ENCODE data around the gene QDPR.
A peak's percentile ranks its signal among the peaks of the same experiment; 100 is the strongest.
"Not testable (repeated sequence)": the region's sequence is repeated elsewhere in the genome, so short reads cannot be mapped to it uniquely, and the experiment has no call there.

The QDPR gene

DNA sequence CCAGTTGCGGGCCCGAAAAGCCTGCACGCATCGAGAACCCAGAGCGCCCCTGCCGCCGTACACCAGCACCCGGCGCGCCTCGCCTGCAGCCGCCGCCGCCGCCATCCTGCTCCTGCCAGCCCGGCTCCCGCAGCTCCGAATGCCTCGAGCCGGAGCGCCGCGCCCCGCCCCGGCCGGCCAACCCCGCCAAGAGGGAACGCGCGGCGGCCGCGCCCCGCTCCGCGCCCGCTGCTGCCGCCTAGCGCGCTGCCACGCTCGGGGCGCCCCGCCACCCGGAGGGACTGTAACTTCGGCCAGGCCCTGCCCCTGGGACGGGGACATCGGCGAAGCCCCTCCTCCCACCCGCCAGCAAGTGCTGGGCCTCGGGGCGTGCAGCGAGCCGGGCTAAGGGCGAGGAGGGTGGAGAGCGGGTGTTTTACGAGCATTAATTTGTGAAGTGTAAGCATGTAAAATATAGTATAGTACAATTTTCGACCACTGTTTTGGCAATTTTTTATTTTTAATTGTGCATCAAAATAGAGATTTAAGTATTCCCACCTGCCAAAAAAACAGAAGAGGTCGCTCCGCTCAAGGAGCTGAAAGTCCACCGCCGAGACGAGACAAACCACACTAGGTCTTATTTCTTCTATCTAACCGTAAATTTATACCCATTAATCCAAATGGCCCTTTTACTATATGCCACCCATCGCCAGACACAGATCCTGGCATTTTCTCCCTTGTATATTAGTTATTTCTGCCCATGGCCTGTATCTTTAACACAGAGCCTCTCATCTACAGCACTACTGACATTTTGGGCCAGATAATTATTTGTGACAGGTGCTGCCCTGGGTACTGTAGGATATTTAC is at the start of gene QDPR:
Gene QDPR (minus strand): TSS at position 141 of the 846 bp plus-strand sequence. CDS start 36 bp downstream, at position 105.
- peak; percentile 70 to 73 for DNase-seq

DNA sequence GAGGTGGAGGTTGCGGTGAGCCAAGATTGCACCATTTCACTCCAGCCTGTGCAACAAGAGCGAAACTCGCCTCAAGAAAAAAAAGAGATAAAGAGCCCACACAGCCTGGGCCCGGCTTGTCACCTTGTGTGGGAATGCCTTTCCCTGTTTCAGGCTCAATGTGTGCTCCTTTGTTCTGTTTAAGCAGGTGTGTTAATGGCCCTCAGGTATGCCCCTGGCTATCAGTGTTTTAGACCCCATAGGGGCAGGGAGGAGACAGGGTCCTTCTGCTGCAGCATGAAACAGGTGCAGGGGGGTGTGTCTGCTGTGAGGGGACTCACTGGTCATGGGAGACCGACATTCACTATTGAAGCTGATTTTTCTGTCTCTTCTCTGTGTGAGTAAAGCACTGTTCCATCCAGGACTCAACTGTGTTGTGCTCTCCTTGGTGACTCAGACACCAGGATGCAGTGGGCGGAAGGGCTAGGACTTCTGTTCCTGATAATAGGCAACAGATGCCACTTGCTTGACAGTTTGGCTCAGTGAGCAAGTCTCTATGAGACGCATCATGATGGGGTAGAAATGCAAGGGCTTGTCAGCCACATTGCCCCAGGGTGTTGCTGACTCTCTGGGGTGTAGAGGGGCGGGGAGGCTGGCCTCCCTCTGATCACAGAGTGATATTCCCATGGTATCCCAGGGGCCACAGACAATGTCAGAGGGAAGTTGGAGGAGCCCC is 49.5 kb upstream of the QDPR start:
- no peak for DNase-seq

DNA sequence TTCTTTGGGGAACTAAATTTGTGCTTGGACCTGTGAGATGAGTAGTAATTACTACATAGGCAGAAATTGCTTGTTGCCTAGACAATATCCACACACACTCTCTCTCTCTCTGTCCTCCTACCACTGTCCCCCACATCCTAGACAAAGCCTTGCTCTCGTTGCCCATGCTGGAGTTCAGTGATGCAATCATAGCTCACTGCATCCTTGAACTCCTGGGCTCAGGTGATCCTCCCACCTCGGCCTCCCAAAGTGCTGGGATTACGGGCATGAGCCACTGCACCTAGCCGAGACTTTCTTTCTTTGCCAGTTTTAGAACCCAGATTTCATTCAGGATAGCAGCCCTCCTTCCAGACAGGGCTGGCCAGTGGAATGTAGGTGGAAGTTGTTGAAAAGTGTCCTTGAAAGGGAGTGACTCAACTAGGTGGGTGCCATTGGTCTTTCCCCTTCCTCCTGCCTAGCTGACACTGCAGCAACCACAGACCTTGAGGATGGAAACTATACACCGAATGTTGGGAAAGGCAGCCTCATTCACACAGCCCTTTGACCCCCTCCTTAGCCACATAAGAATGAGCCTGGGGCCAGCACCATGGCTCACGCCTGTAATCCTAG is 48.3 kb upstream of the QDPR start:
- DNase-seq, result no peak

DNA sequence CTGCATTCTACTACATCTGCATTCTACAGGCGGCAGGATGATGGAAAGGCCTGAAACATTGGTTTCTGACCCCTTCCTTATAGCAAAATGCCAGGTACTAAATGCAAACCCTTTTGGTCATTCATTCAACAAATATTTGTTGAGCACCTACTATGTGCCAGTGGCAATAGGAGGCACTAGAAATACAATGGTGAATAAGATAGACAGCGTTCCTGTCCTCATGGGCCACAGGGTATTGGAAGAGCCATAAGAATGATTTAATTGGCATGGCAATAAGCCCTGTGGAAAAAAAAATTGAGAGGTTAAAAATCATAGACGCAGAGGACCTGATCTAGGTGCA is 47.8 kb upstream of the QDPR start:
- DNase-seq, result no peak

DNA sequence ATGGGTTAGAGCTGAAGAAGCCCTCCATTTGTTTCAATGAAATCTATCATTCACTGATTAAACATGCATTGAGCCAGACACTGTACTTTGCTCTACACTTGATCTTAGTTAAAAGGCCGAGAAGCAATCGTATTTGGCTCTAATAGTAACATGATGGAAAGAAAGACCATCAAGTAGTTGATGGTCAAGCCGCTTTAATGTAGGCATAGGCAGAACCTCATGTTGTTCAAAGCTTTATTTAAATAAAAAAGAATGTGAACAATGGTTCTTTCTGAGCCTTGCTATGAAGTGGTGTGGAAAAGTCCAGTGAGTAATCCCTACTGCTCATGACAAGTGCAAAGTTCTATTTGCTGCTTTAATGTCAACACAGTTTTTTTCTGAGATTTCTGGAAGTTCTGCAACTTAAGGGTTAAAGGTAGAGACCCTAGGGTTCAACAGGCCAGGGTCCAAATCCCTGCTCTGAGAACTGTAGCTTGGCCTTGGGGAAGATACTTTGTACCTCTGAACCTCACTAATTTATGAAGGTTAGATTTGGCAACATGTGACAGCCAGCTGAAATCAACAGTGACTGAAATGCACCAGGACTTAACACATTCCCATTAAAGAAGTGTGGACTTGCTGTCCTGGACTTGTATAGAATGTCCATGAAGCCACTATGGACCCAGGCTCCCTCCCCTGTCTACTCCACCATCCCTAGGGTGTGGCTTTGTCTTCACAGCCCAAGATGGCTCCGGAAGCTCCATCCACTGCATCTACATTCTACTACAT is 47.2 kb upstream of the QDPR start:
- DNase-seq, result no peak

DNA sequence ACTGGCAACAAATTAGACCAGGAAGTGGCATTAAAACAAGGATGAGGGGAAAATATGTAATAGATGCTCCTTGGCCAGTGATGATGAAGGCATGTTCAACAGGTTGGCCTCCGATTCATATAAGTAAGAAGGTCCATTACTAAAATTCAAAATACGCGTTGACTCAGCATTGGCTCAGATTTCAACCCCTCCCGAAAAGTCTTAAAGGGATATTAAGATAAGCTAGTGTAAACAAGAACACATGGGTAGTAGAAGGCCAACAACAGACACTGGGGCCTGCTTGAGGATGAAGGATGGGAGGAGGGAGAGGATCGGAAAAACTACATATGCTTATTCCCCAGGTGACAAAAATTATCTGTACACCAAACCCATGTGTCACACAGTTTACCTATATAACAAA is 46.0 kb upstream of the QDPR start:
- no peak for DNase-seq

DNA sequence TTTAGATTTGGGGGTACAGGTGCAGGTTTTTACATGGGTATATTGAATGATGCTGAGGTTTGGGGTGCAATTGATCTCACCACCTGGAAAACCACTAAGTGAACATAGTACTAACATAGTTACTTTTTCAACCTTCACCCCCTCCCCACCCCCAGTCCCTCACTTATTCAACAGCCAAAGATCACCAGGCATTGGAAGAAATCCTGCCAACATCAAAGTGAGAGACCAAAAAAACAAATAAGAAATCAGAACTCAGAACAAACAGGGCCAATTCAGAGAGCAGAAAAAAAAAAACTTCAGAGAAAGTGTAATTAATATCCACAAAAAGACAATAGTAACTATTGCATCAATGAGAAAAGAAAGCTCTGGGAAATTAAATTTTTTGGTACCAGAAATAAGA is 44.6 kb upstream of the QDPR start:
- DNase-seq, result no peak

DNA sequence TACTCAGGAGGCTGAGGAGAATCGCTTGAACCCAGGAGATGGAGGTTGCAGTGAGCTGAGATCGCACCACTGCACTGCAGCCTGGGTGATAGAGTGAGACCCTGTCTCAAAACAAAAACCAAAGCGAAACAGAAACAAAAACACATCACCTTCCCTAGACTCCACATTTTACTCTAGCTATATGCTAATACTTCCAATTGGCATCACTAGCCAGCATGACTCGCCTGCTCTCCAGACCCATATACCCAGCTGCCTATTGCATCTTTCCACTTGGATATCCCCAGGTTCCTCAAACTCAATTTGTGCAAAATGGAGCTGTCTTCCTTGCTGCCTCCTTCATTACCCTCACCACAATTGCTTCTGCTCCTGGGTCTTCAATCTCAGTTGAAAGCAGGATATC is 42.7 kb upstream of the QDPR start:
- DNase-seq, result no peak

DNA sequence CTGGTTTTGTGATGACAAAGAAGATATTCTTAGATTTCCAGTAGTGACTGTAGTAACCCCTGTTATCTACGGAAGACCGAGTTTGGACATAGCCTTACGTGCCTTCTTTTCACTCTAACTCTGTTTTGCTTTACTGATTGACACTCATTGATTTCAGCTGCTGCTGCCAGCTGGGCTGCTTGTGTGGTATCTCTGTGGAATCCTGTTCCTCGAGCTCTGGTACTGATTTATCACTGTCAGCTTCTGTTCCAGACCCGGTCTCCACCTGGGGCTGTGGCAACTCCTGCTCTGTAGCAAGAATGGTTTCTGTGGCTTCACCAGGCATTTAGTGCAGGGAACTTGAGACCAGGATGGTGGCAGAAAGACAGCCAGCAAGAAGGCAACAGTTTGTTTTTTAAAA is 40.5 kb upstream of the QDPR start:
- DNase-seq, result no peak

DNA sequence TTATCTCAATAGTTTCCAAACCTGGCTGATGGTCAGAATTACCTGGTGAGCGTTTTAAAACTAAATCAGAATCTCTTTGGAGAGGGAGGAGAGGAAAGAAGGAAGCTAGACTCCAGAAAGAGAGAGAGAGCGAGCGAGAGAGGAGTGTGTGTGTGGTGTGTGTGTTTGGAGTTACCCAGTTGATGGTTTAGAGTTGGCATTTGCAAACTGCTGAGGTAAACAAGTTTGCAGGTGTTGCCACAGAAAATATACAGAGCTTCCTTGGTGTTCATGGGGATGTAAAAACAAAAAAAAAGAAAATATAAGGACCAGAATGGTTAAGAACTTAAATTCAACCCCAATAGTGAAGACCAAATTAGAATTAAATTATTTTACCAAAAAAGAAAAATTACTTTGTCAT is 38.7 kb upstream of the QDPR start:
- no peak for DNase-seq

DNA sequence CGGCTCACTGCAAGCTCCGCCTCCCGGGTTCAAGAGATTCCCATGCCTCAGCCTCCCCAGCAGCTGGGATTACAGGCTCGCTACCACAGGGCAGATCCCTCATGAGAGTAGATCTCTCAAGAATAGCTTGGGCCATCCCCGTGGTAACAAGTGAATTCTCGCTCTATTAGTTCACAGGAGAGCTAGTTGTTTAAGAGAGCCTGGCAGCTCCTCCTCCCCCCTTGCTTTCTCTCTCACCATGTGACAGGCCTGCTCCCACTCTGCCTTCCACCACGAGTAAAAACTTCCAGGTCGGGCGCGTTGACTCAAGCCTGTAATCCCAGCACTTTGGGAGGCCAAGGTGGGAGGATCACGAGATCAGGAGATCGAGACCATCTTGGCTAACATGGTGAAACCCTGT is 34.8 kb upstream of the QDPR start:
- DNase-seq, result no peak

DNA sequence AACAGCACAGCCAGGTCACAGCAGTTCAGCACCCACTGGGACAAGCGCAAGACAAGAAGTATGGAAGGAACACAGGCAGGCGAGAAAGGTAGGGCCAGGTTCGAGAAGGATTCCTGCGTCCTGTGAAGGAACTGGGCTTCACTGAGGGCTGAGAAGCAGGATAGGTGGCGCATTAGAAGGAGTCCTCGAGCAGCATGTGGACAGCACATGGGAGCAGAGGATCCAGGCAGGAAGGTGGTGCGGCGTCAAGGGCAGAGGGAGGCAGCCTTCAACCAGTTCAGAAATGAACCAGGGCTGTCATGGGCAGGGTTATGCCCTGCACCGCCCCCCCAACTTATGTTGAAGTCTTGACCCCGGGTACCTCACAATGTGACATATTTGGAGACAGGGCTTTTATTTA is 34.3 kb upstream of the QDPR start:
- DNase-seq, result no peak

DNA sequence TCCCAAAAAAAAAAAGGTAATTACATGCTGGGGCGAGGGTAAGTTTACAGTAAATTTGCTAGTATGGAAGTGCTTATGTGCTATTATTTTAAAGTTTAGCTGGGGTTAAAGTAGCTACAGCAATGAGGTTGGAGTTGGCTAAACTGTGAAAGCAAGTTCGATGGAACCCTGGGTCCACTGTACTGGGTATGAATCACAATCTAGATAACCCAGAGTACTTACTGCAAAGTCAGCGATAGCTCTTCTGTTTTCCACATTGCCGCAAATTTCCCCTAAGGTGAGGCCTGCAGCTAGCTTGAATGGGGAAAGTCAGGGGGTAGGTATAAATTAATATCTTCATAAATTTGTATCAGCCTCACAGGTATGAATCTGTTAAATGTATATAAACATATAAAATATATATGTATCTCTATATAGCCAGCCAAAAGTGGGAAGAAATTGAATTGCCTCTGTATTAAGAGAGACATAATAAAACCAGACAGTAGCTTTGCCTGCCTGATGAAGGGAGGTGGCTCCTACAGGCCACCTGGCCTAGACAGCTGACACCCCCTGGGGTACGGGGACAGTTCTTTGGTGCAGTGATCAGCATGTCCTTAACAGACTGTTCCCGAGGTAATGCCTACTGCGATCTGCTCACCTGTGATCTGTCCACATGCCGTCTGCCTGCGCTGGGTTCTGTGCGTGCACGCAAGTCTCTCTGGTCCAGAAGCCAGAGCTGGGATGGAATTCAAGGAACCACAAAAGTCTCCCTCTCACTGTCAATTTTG is 33.7 kb upstream of the QDPR start:
- no peak for DNase-seq

DNA sequence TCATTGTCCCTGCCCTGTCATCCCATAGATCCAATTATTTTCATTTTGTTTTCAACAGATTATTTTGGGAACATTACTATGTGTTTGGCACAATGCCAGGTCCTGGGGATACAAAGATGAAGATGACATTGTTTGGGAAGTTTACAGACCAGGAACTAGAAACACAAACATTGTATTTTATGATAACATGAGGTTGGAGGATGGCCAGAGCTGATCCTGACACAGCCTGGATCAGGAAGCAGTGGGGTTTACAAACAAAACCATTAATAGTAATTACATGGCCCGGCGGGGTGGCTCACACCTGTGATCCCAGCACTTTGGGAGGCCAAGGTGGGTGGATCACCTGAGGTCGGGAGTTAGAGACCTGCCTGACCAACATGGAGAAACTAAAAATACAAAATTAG is 32.9 kb upstream of the QDPR start:
- DNase-seq, result no peak

DNA sequence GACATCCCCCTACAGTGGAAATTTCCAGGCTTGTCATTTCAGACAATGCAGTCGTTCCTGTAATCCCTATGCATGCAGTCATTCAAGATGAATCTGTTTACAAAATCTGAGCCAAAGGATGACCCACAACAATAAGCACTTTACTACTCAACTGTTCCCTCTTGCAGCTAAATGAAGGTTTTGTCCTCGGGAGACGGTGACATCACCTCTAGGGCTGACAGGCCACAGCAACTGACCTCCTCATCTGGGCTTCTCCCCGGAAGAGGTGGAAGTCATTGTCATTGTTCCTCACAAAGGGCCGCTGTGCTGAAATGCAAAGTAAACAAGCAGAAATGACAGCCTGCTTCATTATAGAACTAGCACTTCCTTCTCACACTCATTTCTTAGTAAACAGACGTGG is 32.3 kb upstream of the QDPR start:
- DNase-seq, result peak in 1 of 2 donors; percentile 19

DNA sequence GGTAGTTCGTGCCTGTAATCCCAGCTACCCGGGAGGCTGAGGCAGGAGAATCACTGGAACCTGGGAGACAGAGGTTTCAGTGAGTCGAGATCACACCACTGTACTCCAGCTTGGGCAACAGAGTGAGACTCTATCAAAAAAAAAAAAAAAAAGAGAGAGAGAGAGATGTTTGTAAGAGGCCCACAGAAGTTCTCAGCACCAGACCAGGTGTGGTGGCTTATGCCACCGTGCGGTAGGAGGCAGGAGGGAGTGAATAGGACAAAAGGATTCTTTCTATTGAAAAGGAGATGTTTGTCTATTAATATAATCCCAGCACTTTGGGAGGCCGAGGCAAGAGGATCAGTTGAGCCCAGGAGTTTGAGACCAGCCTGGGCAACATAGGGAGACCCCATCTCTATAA is 25.2 kb upstream of the QDPR start:
- not testable (repeated sequence) for DNase-seq

DNA sequence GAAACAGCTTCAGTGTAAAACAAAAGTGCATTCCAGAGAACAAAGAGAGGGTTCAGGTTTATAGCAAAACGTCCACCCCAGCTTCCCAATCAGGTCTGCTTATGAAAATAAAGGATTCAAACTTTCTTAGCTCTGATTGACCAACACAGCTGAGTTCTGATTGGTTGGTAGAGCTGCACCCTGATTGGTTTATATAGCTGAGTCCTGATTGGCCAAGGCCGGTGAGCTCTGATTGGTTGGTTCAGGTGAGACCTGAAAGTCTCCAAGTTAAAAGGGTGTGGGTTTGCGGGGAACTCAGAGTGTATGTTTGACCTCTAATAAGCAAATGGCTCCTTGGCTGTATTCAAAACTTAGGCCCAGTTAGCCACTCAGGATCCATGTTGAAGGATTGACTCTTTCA is 24.0 kb upstream of the QDPR start:
- DNase-seq, result no peak

DNA sequence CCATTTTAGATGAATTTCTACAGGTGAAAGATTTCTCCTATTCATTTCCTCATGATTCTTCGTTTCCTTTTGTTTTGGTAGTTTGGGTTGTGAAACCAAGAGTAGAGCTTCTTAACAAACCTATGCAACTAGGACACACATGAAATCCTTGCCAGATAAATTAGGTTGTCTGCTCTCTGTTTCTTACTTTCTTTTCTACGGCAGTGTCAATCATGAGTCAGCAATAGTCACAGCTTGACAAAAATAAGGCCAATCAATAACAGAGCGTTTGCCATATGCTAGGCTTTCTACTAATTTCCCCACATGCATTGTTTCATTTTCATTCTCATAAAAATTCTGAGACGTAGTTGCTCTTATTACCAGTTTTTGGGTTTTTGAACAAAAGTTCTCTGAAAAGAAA is 23.4 kb upstream of the QDPR start:
- DNase-seq, result no peak

DNA sequence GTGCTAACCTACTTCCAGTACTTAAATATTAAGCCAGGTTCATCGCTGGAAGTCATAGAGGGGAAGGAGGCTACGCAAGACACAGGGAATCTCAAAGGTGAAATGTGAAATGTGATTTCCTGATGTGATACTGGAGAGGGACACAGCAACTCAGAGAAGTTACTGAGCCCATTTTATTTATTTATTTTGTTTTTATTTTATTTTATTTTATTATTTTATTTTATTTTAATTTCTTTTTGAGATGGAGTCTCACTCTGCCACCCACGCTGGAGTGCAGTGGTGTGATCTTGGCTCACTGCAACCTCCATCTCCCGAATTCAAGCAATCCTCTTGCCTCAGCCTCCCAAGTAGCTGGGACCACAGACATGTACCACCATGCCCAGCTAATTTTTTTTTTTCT is 22.8 kb upstream of the QDPR start:
- DNase-seq, result no peak

DNA sequence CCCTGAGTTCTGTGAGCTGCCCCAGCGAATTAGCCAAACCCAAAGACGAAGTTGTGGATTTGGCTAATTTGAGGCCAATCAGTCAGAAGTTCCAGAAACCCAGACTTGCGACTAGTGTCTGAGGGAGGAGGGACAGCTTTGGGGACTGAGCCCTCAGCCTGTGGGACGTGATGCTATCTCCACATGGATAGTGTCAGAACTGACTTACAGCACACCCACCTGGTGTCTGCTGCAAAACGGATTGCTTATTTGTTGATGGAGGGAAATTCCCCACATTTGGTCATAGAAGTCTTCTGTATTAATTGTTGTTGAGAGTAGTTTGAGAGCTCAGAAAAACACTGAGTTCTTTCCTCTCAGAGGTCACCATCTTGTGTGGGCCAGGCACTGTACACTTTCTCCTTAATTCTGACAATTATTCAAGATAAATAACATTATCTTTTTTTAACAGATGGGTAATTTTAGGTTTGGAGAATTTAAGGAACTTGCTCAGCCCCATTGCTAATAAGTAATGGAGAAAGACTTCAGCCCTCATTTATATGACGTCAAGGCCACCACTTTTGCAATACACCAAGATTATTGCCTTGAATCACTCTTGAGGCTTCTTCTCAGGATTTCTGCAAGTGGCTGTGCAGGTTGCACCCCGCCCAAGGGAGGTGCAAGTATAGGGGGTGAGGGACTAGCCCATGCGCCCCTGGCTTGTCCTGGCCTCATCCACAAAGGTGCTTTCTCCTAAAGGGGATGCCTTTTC is 19.8 kb upstream of the QDPR start:
- no peak for DNase-seq

DNA sequence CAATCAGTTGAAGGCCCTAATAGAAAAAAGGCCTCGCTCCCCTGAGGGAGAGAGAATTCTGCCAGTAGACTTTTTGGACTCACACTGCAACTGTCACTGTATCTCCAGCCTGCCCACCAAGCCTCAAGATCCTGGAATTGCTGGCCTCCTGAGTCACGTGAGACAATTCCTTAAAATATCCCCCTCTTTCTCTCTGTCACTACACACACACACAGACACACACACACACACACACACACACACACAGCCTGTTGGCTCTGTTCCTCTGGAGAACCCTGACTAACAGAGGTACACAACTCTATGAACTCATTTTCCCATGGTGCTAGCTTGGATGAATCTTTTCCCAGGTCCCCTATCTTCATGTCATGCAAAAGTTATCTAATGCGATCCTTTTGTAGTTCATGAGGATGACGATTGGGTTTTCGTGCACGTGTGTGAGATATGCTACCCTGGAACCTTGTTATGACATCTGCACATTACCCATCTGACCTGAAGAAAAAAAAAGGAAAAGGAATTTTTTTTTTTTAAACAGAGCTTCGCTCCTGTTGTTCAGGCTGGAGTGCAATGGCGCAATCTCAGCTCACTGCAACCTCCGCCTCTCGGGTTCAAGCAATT is 16.8 kb upstream of the QDPR start:
- DNase-seq, result no peak
